WERI-Rb-1 (cell line): Measurements from ENCODE around the gene UROC1.

Source experiments
- DNase-seq: peaks from one replicate; pipeline ENCODE4 v3.0.0-alpha.2; 2020
- H3K27ac ChIP-seq: fragments of 250-450 bp; sonication (Bioruptor Pico); 2 replicates; pipeline ENCODE4 v1.5.1; 2020; ENCODE audit warnings: mild to moderate bottlenecking, moderate library complexity
- H3K27me3 ChIP-seq: fragments of 250-450 bp; sonication (Bioruptor Pico); 2 replicates; pipeline ENCODE4 v1.5.1; 2021; ENCODE audit warnings: mild to moderate bottlenecking, low read depth, moderate library complexity; ENCODE audit not compliant: insufficient read depth, severe bottlenecking
- H3K36me3 ChIP-seq: fragments of 250-450 bp; sonication (Bioruptor Pico); 2 replicates; pipeline ENCODE4 v1.5.1; 2020; ENCODE audit warnings: mild to moderate bottlenecking, moderate library complexity
- H3K4me3 ChIP-seq: 2 replicates; pipeline ENCODE4 v1.5.1; 2011; ENCODE audit warnings: low read depth, mild to moderate bottlenecking, control low read depth, low read length
- H3K9me3 ChIP-seq: fragments of 250-450 bp; sonication (Bioruptor Pico); 2 replicates; pipeline ENCODE4 v1.5.1; 2021; ENCODE audit warnings: mild to moderate bottlenecking, moderate library complexity; ENCODE audit not compliant: severe bottlenecking
- TF ChIP-seq, protein P1 (sequence below): IDR thresholded peaks from 2 replicates; pipeline ENCODE4 v1.5.1; 2011; ENCODE audit warnings: low read depth, mild to moderate bottlenecking, control low read depth, inconsistent platforms, low read length

UROC1 gene

GRCh38 chr3:126556637-126557414, 39.3 kb upstream of the UROC1 start:
- no peak overlapping the region for H3K27ac ChIP-seq
- no peak overlapping the region for H3K4me3 ChIP-seq
- H3K27me3 ChIP-seq = no peaks in the 10 kb centered on the region
- DNase-seq = peak; percentile 6
- TF ChIP-seq, protein P1, sequence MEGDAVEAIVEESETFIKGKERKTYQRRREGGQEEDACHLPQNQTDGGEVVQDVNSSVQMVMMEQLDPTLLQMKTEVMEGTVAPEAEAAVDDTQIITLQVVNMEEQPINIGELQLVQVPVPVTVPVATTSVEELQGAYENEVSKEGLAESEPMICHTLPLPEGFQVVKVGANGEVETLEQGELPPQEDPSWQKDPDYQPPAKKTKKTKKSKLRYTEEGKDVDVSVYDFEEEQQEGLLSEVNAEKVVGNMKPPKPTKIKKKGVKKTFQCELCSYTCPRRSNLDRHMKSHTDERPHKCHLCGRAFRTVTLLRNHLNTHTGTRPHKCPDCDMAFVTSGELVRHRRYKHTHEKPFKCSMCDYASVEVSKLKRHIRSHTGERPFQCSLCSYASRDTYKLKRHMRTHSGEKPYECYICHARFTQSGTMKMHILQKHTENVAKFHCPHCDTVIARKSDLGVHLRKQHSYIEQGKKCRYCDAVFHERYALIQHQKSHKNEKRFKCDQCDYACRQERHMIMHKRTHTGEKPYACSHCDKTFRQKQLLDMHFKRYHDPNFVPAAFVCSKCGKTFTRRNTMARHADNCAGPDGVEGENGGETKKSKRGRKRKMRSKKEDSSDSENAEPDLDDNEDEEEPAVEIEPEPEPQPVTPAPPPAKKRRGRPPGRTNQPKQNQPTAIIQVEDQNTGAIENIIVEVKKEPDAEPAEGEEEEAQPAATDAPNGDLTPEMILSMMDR = no peak
- no peaks in the 10 kb centered on the region for H3K9me3 ChIP-seq
- H3K36me3 ChIP-seq = no peaks in the 10 kb centered on the region

GRCh38 chr3:126555795-126556636, 38.4 kb upstream of the UROC1 start:
- TF ChIP-seq, protein P1 = no peak
- Histone ChIP-seq H3K9me3 (no peaks in the 10 kb centered on the region), H3K27ac (no peak overlapping the region), H3K36me3 (no peaks in the 10 kb centered on the region), H3K27me3 (no peaks in the 10 kb centered on the region), H3K4me3 (no peak overlapping the region)
- DNase-seq = no peak

GRCh38 chr3:126554560-126555525, 37.3 kb upstream of the UROC1 start:
- peak; percentile 4 for DNase-seq
- no peaks in the 10 kb centered on the region for H3K36me3 ChIP-seq
- H3K27me3 ChIP-seq = no peaks in the 10 kb centered on the region
- TF ChIP-seq, protein P1 = no peak
- H3K9me3 ChIP-seq = no peaks in the 10 kb centered on the region
- H3K27ac ChIP-seq = no peak overlapping the region
- H3K4me3 ChIP-seq = no peak overlapping the region

DNA sequence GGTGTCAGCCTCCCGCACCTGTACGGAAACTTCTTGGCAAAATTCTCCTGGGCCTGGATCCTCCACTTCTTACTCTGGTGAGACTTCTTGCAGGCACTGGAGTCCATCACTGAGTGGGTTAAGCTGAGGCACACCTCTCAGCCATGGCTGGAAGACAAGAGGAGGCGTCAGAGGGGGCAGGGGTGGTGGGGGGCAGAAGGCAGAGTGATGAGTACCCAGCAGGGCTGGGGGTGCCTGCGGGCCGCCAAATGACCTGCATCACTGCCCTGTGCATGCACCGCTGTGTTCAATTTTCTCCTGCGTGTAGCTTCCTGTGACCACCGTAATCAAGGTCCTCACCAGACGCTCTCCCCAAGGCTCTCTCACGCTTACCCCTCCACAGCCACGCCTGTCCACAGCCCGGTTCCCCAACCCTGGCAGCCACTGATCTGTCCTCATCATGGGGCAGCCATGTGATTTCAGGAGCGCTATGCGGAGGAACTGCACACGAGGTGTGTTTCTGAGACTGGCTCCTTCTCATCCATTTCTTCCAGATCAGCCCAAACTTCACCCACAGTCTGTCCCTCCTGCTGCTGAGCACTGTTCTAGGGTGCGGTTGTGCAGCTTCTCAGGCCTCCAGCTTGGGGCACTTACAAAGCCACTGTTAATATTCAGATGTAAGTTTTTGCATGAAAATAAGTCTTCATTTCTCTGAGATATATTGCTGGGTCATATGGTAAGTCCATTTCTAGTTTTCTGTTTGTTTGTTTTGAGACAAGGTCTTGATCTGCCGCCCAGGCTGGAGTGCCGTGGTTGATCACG, 35.9 kb upstream of the UROC1 start:
- DNase-seq = no peak
- H3K27ac ChIP-seq = no peak overlapping the region
- no peaks in the 10 kb centered on the region for H3K36me3 ChIP-seq
- H3K27me3 ChIP-seq = no peaks in the 10 kb centered on the region
- TF ChIP-seq, protein P1 = no peak
- no peak overlapping the region for H3K4me3 ChIP-seq
- no peaks in the 10 kb centered on the region for H3K9me3 ChIP-seq

DNA sequence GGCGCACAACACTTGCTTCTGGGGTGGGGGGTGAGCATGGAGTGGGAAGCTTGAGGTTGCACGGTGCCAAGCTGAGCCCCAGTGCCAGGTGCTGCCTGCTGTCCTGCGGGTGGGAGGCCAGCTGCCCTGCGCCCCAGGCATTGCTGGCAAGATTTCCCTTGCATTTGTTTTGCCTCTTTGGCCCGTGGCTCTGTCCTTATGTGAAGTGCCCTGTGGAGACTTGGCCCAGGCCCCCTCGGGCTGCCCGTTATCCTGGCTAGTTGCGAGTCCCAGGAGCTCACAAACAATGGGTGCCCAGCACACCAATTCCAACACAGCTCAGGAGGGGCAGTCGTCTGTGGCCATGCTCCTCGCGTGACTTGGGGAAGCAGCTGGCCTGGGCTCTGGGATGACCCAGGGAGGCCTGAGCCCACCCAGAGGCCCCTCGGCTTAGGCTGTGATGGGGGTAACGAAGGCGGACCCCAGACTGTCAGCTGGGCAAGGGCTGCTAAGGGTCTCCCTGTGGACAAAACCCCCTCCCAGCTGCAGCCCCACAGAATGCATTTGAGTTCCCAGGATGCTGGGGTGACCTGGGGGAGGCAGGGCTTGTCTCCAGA, 35.2 kb upstream of the UROC1 start:
- Histone ChIP-seq H3K9me3 (no peaks in the 10 kb centered on the region), H3K36me3 (no peaks in the 10 kb centered on the region), H3K27ac (no peak overlapping the region), H3K27me3 (no peaks in the 10 kb centered on the region), H3K4me3 (no peak overlapping the region)
- TF ChIP-seq, protein P1 = no peak
- peak; percentile 3 for DNase-seq
